HUES6 (cell line): ENCODE data around the gene ANKHD1.
"Not testable (repeated sequence)": the region's sequence is repeated elsewhere in the genome, so short reads cannot be mapped to it uniquely, and the experiment has no call there.

Experiments
- H3K27ac ChIP-seq: 2 replicates; pipeline ENCODE4 v1.7.0; 2013; ENCODE audit warnings: low read depth, mild to moderate bottlenecking, low read length, inconsistent platforms
- H3K27me3 ChIP-seq: 2 replicates; pipeline ENCODE4 v1.6.1; 2013; ENCODE audit warnings: low read length; ENCODE audit not compliant: control insufficient read depth, insufficient read depth
- H3K36me3 ChIP-seq: 2 replicates; pipeline ENCODE4 v1.6.1; 2013; ENCODE audit warnings: low read length; ENCODE audit not compliant: control insufficient read depth, insufficient read depth
- H3K4me1 ChIP-seq: 2 replicates; pipeline ENCODE4 v1.6.1; 2013; ENCODE audit warnings: low read length; ENCODE audit not compliant: control insufficient read depth, insufficient read depth
- H3K4me3 ChIP-seq: 2 replicates; pipeline ENCODE4 v1.5.1; 2013; ENCODE audit warnings: low read depth, low read length
- H3K9ac ChIP-seq: one replicate; pipeline ENCODE4 v1.6.1; 2013; ENCODE audit warnings: mild to moderate bottlenecking, low read length
- H3K9me3 ChIP-seq: 2 replicates; pipeline ENCODE4 v1.6.1; 2013; ENCODE audit warnings: low read depth, low read length; ENCODE audit not compliant: control insufficient read depth, insufficient read depth

Gene ANKHD1

GRCh38 chr5:140574165-140574564 lies 172.5 kb downstream of the ANKHD1 start:
- Histone ChIP-seq H3K36me3 (no peaks in the 10 kb centered on the region), H3K9me3 (no peaks in the 10 kb centered on the region), H3K27ac (no peak overlapping the region), H3K4me3 (no peak overlapping the region), H3K27me3 (no peaks in the 10 kb centered on the region), H3K9ac (no peak overlapping the region), H3K4me1 (no peaks in the 10 kb centered on the region; the same call in 1 of the 2 replicates)

- Histone ChIP-seq H3K9ac (no peak overlapping the region), H3K4me1 (no peaks in the 10 kb centered on the region; the same call in 1 of the 2 replicates)
Measured at GRCh38 chr5:140575309-140575708, 173.7 kb downstream of the ANKHD1 start.

GRCh38 chr5:140576776-140577201 lies 175.2 kb downstream of the ANKHD1 start:
- no peak overlapping the region for H3K4me3 ChIP-seq
- no peaks in the 10 kb centered on the region for H3K27me3 ChIP-seq
- no peak overlapping the region; the same call in 1 of the 2 replicates for H3K27ac ChIP-seq
- H3K36me3 ChIP-seq = no peaks in the 10 kb centered on the region
- no peaks in the 10 kb centered on the region for H3K9me3 ChIP-seq
- H3K4me1 ChIP-seq = no peaks in the 10 kb centered on the region; the same call in 1 of the 2 replicates
- H3K9ac ChIP-seq = peak overlapping the region; percentile 30

More at GRCh38 chr5:140575309-140575708, 173.7 kb downstream of the ANKHD1 start:
- Histone ChIP-seq H3K27ac (no peak overlapping the region), H3K9me3 (no peaks in the 10 kb centered on the region), H3K4me3 (no peak overlapping the region), H3K36me3 (no peaks in the 10 kb centered on the region), H3K27me3 (no peaks in the 10 kb centered on the region)

GRCh38 chr5:140579188-140579747 lies 177.6 kb downstream of the ANKHD1 start:
- not testable (repeated sequence) for H3K9ac ChIP-seq, H3K36me3 ChIP-seq, H3K4me3 ChIP-seq

GRCh38 chr5:140587495-140587894 lies 185.9 kb downstream of the ANKHD1 start:
- H3K4me3 ChIP-seq = no peak overlapping the region
- H3K9ac ChIP-seq = no peak overlapping the region

More at GRCh38 chr5:140579188-140579747, 177.6 kb downstream of the ANKHD1 start:
- H3K27me3 ChIP-seq, H3K4me1 ChIP-seq, H3K27ac ChIP-seq, H3K9me3 ChIP-seq: not testable (repeated sequence)

GRCh38 chr5:140588311-140589070 lies 186.9 kb downstream of the ANKHD1 start:
- Histone ChIP-seq H3K36me3 (no peaks in the 10 kb centered on the region), H3K4me3 (no peak overlapping the region), H3K9ac (no peak overlapping the region), H3K4me1 (no peaks in the 10 kb centered on the region), H3K27me3 (no peaks in the 10 kb centered on the region), H3K9me3 (no peaks in the 10 kb centered on the region; the same call in 1 of the 2 replicates), H3K27ac (no peak overlapping the region)

More at GRCh38 chr5:140587495-140587894, 185.9 kb downstream of the ANKHD1 start:
- no peak overlapping the region for H3K27ac ChIP-seq
- H3K4me1 ChIP-seq = no peaks in the 10 kb centered on the region
- no peaks in the 10 kb centered on the region for H3K27me3 ChIP-seq
- H3K9me3 ChIP-seq = peaks cover 2% of the 10 kb centered on the region; the same call in 1 of the 2 replicates
- no peaks in the 10 kb centered on the region for H3K36me3 ChIP-seq
